ENCODE data around the gene TRIP12.

The TRIP12 gene

GRCh38 chr2:229718057-229718456 is 203.8 kb downstream of the TRIP12 start:
- no peak for TF ChIP-seq CTCF (conservative IDR thresholded peaks at IDR 0.05; ENCODE audit: low read length)
- DNase-seq (ENCODE audit: low read depth) = no peak
- H3K4me3 ChIP-seq (ENCODE audit: low read length) = no peak overlapping the region

- DNase-seq (ENCODE audit: low read depth) = no peak
- TF ChIP-seq CTCF (conservative IDR thresholded peaks at IDR 0.05; ENCODE audit: low read length) = peak; percentile 29; the same call in 1 of the 2 replicates
- H3K4me3 ChIP-seq (ENCODE audit: low read length) = no peak overlapping the region
Measured at GRCh38 chr2:229715895-229716507, 205.8 kb downstream of the TRIP12 start.

GRCh38 chr2:229714736-229715541 is 206.9 kb downstream of the TRIP12 start:
- H3K4me3 ChIP-seq (ENCODE audit: low read length) = peak overlapping the region; percentile 38
- peak; percentile 64 for DNase-seq (ENCODE audit: low read depth)
- TF ChIP-seq CTCF (conservative IDR thresholded peaks at IDR 0.05; ENCODE audit: low read length) = no peak

- H3K4me3 ChIP-seq (ENCODE audit: low read length) = peak within 1 kb of the TSS; percentile 38
- no peak for TF ChIP-seq CTCF (conservative IDR thresholded peaks at IDR 0.05; ENCODE audit: low read length)
- DNase-seq (ENCODE audit: low read depth) = no peak
Measured at GRCh38 chr2:229714080-229714735, 207.6 kb downstream of the TRIP12 start, which contains the start of gene DNER. TSS of gene DNER (minus strand) at chr2:229714555. CDS start at chr2:229714423, 132 bp downstream.
